ENCODE data around the gene MID1. TPM values are rescaled to one million over a fixed set of nuclear protein-coding genes. Genes with fewer than 3 reads are reported as not detected.

Gene MID1
- total RNA-seq, 1 donor from 2014 or later = 48.1 TPM

DNA sequence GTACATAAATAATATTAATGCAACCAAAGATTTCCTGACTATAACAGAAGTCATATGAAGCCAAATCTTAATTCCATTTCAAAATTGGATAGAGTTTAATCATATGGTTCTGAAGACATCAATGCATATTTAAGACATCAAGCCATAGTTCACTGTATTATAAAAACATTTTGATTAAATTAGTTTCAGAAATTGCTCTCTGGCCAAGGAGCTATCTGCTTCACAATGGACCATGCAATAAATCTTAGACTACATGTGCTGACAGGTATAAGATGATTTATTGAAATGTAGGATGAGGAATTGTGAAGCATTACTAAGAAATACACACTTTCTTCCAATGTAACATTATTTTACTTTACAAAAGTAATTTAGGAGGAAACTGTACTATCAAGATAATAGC is 81.6 kb downstream of the MID1 start:
- no peak for DNase-seq (ENCODE audit: low read depth, low spot score)
- TF ChIP-seq, protein P1, sequence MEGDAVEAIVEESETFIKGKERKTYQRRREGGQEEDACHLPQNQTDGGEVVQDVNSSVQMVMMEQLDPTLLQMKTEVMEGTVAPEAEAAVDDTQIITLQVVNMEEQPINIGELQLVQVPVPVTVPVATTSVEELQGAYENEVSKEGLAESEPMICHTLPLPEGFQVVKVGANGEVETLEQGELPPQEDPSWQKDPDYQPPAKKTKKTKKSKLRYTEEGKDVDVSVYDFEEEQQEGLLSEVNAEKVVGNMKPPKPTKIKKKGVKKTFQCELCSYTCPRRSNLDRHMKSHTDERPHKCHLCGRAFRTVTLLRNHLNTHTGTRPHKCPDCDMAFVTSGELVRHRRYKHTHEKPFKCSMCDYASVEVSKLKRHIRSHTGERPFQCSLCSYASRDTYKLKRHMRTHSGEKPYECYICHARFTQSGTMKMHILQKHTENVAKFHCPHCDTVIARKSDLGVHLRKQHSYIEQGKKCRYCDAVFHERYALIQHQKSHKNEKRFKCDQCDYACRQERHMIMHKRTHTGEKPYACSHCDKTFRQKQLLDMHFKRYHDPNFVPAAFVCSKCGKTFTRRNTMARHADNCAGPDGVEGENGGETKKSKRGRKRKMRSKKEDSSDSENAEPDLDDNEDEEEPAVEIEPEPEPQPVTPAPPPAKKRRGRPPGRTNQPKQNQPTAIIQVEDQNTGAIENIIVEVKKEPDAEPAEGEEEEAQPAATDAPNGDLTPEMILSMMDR (conservative IDR thresholded peaks at IDR 0.05) = no peak
- no peak overlapping the region for H3K4me3 Mint-ChIP-seq
- peaks cover 2% of the 10 kb centered on the region for H3K9me3 Mint-ChIP-seq
- H3K4me1 Mint-ChIP-seq = peaks cover 5% of the 10 kb centered on the region
- no peak overlapping the region for H3K27ac Mint-ChIP-seq (ENCODE audit: unreplicated experiment)
- peaks cover 4% of the 10 kb centered on the region for H3K36me3 Mint-ChIP-seq (ENCODE audit: low read depth)
- no peaks in the 10 kb centered on the region for H3K27me3 Mint-ChIP-seq (ENCODE audit: low read depth)

DNA sequence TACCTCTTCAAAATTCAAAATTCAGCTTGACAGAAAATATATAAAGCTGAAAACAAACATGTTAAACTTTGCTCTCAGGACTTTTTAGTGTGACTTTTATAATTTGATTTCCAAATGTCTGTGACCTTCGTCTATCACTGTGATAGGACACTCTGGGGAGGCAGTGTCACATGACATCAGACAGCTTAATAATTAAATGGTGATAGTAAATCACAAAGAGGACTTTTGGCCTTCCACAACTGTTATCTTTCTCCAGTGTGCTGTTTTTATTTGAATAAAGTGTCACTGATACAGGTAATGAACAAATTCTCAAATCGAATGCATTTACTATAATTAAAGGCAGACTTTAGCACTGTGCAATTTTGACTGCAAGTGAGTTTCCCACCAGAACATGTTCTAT is 83.1 kb downstream of the MID1 start:
- Mint-ChIP-seq H3K4me3 (no peak overlapping the region), H3K9me3 (peaks cover 2% of the 10 kb centered on the region), H3K27ac (ENCODE audit: unreplicated experiment) (no peak overlapping the region), H3K36me3 (ENCODE audit: low read depth) (peaks cover 4% of the 10 kb centered on the region), H3K27me3 (ENCODE audit: low read depth) (no peaks in the 10 kb centered on the region), H3K4me1 (peaks cover 5% of the 10 kb centered on the region)
- TF ChIP-seq, protein P1 (conservative IDR thresholded peaks at IDR 0.05) = no peak
- DNase-seq (ENCODE audit: low read depth, low spot score) = no peak

- no peak for DNase-seq (ENCODE audit: low read depth, low spot score)
- peaks cover 5% of the 10 kb centered on the region for H3K4me1 Mint-ChIP-seq
- TF ChIP-seq, protein P1 (conservative IDR thresholded peaks at IDR 0.05) = no peak
- peaks cover 2% of the 10 kb centered on the region for H3K9me3 Mint-ChIP-seq
- peaks cover 4% of the 10 kb centered on the region for H3K36me3 Mint-ChIP-seq (ENCODE audit: low read depth)
- no peak overlapping the region for H3K4me3 Mint-ChIP-seq
- no peaks in the 10 kb centered on the region for H3K27me3 Mint-ChIP-seq (ENCODE audit: low read depth)
- H3K27ac Mint-ChIP-seq (ENCODE audit: unreplicated experiment) = no peak overlapping the region
Observed at GRCh38 chrX:10536744-10537143, 83.6 kb downstream of the MID1 start.

GRCh38 chrX:10534611-10535010 is 85.8 kb downstream of the MID1 start:
- TF ChIP-seq, protein P1 (conservative IDR thresholded peaks at IDR 0.05) = no peak
- H3K4me3 Mint-ChIP-seq = no peak overlapping the region
- H3K4me1 Mint-ChIP-seq = peaks cover 5% of the 10 kb centered on the region
- H3K27ac Mint-ChIP-seq (ENCODE audit: unreplicated experiment) = no peak overlapping the region
- DNase-seq (ENCODE audit: low read depth, low spot score) = no peak
- H3K27me3 Mint-ChIP-seq (ENCODE audit: low read depth) = no peaks in the 10 kb centered on the region
- peaks cover 2% of the 10 kb centered on the region for H3K9me3 Mint-ChIP-seq
- H3K36me3 Mint-ChIP-seq (ENCODE audit: low read depth) = peaks cover 4% of the 10 kb centered on the region

GRCh38 chrX:10533696-10534365 is 86.6 kb downstream of the MID1 start:
- Mint-ChIP-seq H3K4me1 (peaks cover 5% of the 10 kb centered on the region), H3K27ac (ENCODE audit: unreplicated experiment) (no peak overlapping the region), H3K4me3 (no peak overlapping the region), H3K9me3 (peaks cover 2% of the 10 kb centered on the region), H3K36me3 (ENCODE audit: low read depth) (peaks cover 6% of the 10 kb centered on the region), H3K27me3 (ENCODE audit: low read depth) (no peaks in the 10 kb centered on the region)
- no peak for DNase-seq (ENCODE audit: low read depth, low spot score)
- TF ChIP-seq, protein P1 (conservative IDR thresholded peaks at IDR 0.05) = no peak

Measured in neural crest cell (in vitro differentiated cells).